ENCODE measurements around the gene ELAPOR1. TPM values are rescaled to one million over a fixed set of nuclear protein-coding genes. Genes with fewer than 3 reads are reported as not detected.

ELAPOR1 gene
- total RNA-seq, 1 donor from 2014 or later = 0.97 TPM

DNA sequence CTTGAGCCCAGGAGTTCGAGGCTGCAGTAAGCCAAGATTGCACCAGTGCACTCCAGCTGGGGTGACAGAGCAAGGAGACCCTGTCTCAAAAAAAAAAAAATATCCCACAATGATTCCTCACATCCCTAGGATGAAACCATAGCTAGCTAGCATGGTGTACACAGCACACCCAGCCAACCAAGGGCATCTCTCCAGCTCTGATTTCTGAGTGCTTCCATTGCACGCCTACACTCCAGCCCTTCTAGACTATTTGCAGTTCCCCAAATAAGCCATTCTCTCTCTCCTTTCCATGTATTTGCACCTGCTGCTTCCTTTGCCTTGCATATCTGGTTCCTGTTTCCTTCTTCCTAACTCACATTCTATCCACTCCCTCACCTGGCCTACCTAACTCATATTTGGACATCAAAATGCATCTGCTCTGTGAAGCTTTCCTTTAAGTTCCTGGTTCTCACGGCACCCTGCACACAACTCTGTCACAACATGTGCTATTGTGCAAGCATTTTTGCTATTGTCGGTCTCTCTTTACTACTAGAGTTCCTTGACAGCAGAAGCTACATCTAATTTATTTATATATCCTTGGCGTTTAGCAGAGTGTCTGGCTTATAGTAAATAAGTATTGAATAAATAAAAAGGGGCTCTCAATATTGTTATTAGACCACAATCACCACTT is 2.4 kb upstream of the ELAPOR1 start:
- H3K9me3 Mint-ChIP-seq (ENCODE audit: low read depth) = no peaks in the 10 kb centered on the region
- no peak overlapping the region for H3K27ac Mint-ChIP-seq (ENCODE audit: unreplicated experiment)
- H3K27me3 Mint-ChIP-seq (ENCODE audit: low read depth) = peaks cover 29% of the 10 kb centered on the region
- H3K4me3 Mint-ChIP-seq (ENCODE audit: unreplicated experiment) = no peak overlapping the region
- no peak for DNase-seq (ENCODE audit: low spot score)
- no peaks in the 10 kb centered on the region for H3K36me3 Mint-ChIP-seq (ENCODE audit: low read depth)
- peaks cover 20% of the 10 kb centered on the region for H3K4me1 Mint-ChIP-seq (ENCODE audit: low read depth)
- TF ChIP-seq, protein P1, sequence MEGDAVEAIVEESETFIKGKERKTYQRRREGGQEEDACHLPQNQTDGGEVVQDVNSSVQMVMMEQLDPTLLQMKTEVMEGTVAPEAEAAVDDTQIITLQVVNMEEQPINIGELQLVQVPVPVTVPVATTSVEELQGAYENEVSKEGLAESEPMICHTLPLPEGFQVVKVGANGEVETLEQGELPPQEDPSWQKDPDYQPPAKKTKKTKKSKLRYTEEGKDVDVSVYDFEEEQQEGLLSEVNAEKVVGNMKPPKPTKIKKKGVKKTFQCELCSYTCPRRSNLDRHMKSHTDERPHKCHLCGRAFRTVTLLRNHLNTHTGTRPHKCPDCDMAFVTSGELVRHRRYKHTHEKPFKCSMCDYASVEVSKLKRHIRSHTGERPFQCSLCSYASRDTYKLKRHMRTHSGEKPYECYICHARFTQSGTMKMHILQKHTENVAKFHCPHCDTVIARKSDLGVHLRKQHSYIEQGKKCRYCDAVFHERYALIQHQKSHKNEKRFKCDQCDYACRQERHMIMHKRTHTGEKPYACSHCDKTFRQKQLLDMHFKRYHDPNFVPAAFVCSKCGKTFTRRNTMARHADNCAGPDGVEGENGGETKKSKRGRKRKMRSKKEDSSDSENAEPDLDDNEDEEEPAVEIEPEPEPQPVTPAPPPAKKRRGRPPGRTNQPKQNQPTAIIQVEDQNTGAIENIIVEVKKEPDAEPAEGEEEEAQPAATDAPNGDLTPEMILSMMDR (IDR thresholded peaks at IDR 0.05) = no peak

DNA sequence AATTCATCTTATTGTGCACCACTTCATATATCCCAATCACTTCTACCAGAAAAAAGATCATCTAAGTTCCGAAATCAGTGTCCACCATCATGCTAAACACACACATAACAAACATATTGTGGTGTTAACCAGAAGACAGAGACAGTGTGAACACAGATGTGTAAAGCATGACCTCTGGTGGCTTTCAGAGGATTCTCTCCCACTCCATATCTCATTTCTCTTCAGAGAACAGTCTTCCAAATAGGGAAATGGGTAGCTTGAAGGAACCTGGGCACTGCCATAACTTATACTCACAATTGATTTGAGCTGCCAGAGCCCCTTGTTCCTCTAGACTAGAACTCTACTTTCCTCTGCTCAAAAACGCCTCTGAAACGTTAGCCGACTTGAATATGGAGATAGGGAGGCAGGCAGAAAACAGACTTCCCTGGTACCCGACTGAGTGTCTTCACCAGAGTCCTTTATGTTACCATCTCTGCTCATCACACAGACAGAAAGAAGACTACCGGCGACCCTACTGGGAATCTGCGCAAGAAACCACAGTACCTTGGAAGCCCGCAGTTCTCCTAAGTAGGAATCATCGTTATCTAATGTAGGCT is 1.8 kb upstream of the ELAPOR1 start:
- H3K4me1 Mint-ChIP-seq (ENCODE audit: low read depth) = peaks cover 20% of the 10 kb centered on the region
- H3K27ac Mint-ChIP-seq (ENCODE audit: unreplicated experiment) = peak overlapping the region; percentile 24
- H3K4me3 Mint-ChIP-seq (ENCODE audit: unreplicated experiment) = no peak overlapping the region
- peaks cover 29% of the 10 kb centered on the region for H3K27me3 Mint-ChIP-seq (ENCODE audit: low read depth)
- no peaks in the 10 kb centered on the region for H3K36me3 Mint-ChIP-seq (ENCODE audit: low read depth)
- TF ChIP-seq, protein P1 (IDR thresholded peaks at IDR 0.05) = no peak
- DNase-seq (ENCODE audit: low spot score) = no peak
- no peaks in the 10 kb centered on the region for H3K9me3 Mint-ChIP-seq (ENCODE audit: low read depth)

DNA sequence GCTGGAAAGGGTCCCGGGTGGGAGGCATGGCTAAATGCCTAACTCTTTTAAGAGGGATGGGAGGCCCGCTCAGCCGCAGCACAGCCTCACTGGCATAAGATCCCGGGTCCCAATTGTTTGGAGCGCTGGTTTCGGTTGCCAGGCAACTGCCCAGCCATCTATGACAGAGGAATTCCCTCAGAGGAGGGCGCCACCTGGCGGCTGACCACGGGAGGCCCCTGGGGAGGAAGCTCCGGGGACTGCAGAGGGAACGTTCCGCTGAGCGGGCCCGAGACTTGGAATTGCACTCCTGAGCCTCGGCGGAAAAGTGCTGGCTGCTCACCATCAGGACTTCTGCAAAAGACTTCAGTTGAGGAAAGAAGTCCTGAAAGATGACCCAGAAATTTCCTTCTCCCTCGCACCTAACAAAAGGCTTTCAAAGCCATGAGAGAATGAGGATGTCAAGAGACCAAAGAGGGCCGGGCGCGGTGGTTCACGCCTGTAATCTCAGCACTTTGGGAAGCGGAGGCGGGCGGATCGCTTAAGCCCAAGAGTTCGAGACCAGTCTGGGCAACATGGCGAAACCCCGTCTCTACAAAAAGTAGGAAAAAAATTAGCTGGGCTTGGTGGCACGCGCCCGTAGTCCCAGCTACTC is 1.1 kb upstream of the ELAPOR1 start:
- Mint-ChIP-seq H3K9me3 (ENCODE audit: low read depth) (no peaks in the 10 kb centered on the region), H3K36me3 (ENCODE audit: low read depth) (no peaks in the 10 kb centered on the region), H3K4me1 (ENCODE audit: low read depth) (peaks cover 20% of the 10 kb centered on the region), H3K27ac (ENCODE audit: unreplicated experiment) (peak overlapping the region; percentile 24), H3K4me3 (ENCODE audit: unreplicated experiment) (peak overlapping the region; percentile 67), H3K27me3 (ENCODE audit: low read depth) (peaks cover 33% of the 10 kb centered on the region)
- peak; percentile 97 for DNase-seq (ENCODE audit: low spot score)
- TF ChIP-seq, protein P1 (IDR thresholded peaks at IDR 0.05) = peak; percentile 97

DNA sequence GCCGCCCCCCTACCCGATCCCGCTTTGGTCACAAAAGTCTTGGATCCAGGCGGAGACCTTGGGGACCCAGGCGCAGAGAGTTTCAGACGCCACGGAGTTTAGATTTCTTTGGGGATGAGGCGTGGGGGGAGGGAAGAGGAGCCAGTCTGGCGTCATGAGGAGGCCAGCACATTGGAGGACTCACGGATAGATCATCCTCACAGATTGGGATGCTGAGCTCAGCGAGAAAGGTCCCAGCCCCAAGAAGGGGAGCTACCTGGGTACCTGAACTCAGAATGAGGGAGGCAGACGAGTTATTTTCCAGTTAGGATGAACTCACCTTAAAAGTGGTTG is 393 bp downstream of the ELAPOR1 start:
- Mint-ChIP-seq H3K9me3 (ENCODE audit: low read depth) (no peaks in the 10 kb centered on the region), H3K27ac (ENCODE audit: unreplicated experiment) (no peak overlapping the region), H3K4me1 (ENCODE audit: low read depth) (peaks cover 20% of the 10 kb centered on the region), H3K36me3 (ENCODE audit: low read depth) (no peaks in the 10 kb centered on the region), H3K27me3 (ENCODE audit: low read depth) (peaks cover 33% of the 10 kb centered on the region), H3K4me3 (ENCODE audit: unreplicated experiment) (peak overlapping the region; percentile 62)
- TF ChIP-seq, protein P1 (IDR thresholded peaks at IDR 0.05) = no peak
- no peak for DNase-seq (ENCODE audit: low spot score)

DNA sequence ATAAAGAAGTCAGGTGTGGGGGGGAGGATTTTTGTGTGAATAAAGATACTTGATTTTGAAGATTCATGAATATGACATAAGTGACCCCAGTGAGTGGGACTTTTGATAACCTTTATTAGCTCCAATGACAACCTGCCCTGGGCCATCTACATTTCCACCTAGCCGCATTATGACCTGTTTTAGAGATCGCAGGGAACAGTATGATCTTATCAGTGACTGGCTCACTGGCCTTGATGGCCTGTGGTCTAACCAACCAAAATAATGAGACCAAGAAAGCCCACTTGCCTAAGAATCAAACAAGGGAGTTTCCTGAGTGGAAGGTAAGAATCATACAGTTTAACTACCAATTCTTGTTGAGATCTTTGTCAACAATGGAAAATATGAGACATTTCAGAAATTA is 1.8 kb downstream of the ELAPOR1 start:
- peaks cover 30% of the 10 kb centered on the region for H3K27me3 Mint-ChIP-seq (ENCODE audit: low read depth)

More for the DNA sequence above, 1.8 kb downstream of the ELAPOR1 start:
- Mint-ChIP-seq H3K4me3 (ENCODE audit: unreplicated experiment) (no peak overlapping the region), H3K27ac (ENCODE audit: unreplicated experiment) (no peak overlapping the region), H3K36me3 (ENCODE audit: low read depth) (no peaks in the 10 kb centered on the region), H3K9me3 (ENCODE audit: low read depth) (no peaks in the 10 kb centered on the region), H3K4me1 (ENCODE audit: low read depth) (peaks cover 20% of the 10 kb centered on the region)
- TF ChIP-seq, protein P1 (IDR thresholded peaks at IDR 0.05) = no peak
- DNase-seq (ENCODE audit: low spot score) = no peak
